ENCODE data around the gene CD7. TPM values are rescaled to one million over a fixed set of nuclear protein-coding genes. Genes with fewer than 3 reads are reported as not detected.

The CD7 gene
- 1.5 TPM for polyA plus RNA-seq (2013, experiment 1 of 2)
- polyA plus RNA-seq (2013, experiment 2 of 2), result 1.5 TPM

- peak within 1 kb of the TSS; percentile 72 for H2BK120ac ChIP-seq (ENCODE audit: low read depth, low read length)
- H4K91ac ChIP-seq (ENCODE audit: low read depth, low read length, poor library complexity), result no peak within 1 kb of the TSS
- no CpG with 5 or more reads among the region's 26 CpGs for WGBS, 2 donors (ENCODE audit: extremely low coverage in 2 of 2, insufficient read length in 2 of 2, insufficient replicate concordance in 1 of 2)
- no peak within 1 kb of the TSS for H4K8ac ChIP-seq (ENCODE audit: low read depth, low read length)
- H3K4me2 ChIP-seq (ENCODE audit: insufficient read depth, low read length, poor library complexity, severe bottlenecking), result peak within 1 kb of the TSS; percentile 25
- peak within 1 kb of the TSS; percentile 59 for H2AFZ ChIP-seq (ENCODE audit: low read length)
- H3K4me3 ChIP-seq (ENCODE audit: low read length in 2 of 2), result peak within 1 kb of the TSS in 1 of 2 donors; percentile 33
- H3K9ac ChIP-seq (ENCODE audit: low read depth, low read length, poor library complexity), result peak within 1 kb of the TSS; percentile 70
- H2AK5ac ChIP-seq (ENCODE audit: low read depth, low read length), result peak within 1 kb of the TSS; percentile 96
- peaks cover 3% of the 10 kb centered on the region for H3K79me1 ChIP-seq (ENCODE audit: low read depth, low read length)
- H3K27me3 ChIP-seq (ENCODE audit: control insufficient read depth in 3 of 3, insufficient read depth in 3 of 3, low read depth in 1 of 3, low read length in 3 of 3), result peaks cover 0 to 36% (median 5%) of the 10 kb centered on the region in 3 experiments
- no peak for DNase-seq (ENCODE audit: low spot score)
- peak within 1 kb of the TSS; percentile 81 for H2BK15ac ChIP-seq (ENCODE audit: low read length)
- no peaks in the 10 kb centered on the region for H3K36me3 ChIP-seq (replicated peaks in 1 of 2; ENCODE audit: control insufficient read depth in 2 of 2, insufficient read depth in 2 of 2, low read length in 2 of 2)
- H3K27ac ChIP-seq (replicated peaks; ENCODE audit: low read length), result peak within 1 kb of the TSS; percentile 10
- H3K14ac ChIP-seq (ENCODE audit: low read length), result peak within 1 kb of the TSS; percentile 21
- H3K4ac ChIP-seq (ENCODE audit: low read length), result peak within 1 kb of the TSS; percentile 95
- peak within 1 kb of the TSS; percentile 90 for H2BK5ac ChIP-seq (ENCODE audit: low read length)
- peak within 1 kb of the TSS; percentile 80 for H3K18ac ChIP-seq (ENCODE audit: low read length)
- H3K4me1 ChIP-seq (ENCODE audit: control insufficient read depth in 2 of 2, insufficient read depth in 1 of 2, low read depth in 1 of 2, low read length in 2 of 2), result peaks cover 11 to 21% of the 10 kb centered on the region in 2 donors
- H3K9me3 ChIP-seq (replicated peaks in 1 of 2; ENCODE audit: control insufficient read depth in 2 of 2, insufficient read depth in 1 of 2, low read depth in 1 of 2, low read length in 2 of 2), result peaks cover 7 to 10% of the 10 kb centered on the region in 2 donors
- H2BK12ac ChIP-seq (ENCODE audit: low read length), result peak within 1 kb of the TSS; percentile 22
- H3K23ac ChIP-seq (ENCODE audit: low read depth, low read length, poor library complexity), result peak within 1 kb of the TSS; percentile 73
These were observed at the start of gene CD7 for GRCh38 chr17:82317394-82318168. TSS of gene CD7 (minus strand) at chr17:82317608. CDS start at chr17:82317495, 113 bp downstream.

GRCh38 chr17:82366749-82367148 is 49.3 kb upstream of the CD7 start:
- Histone ChIP-seq H3K14ac (ENCODE audit: low read length) (no peak overlapping the region), H3K9me3 (replicated peaks in 1 of 2; ENCODE audit: control insufficient read depth in 2 of 2, insufficient read depth in 1 of 2, low read depth in 1 of 2, low read length in 2 of 2) (peaks cover 0 to 3% of the 10 kb centered on the region in 2 donors), H4K91ac (ENCODE audit: low read depth, low read length, poor library complexity) (no peak overlapping the region), H3K27ac (replicated peaks; ENCODE audit: low read length) (no peak overlapping the region), H3K79me1 (ENCODE audit: low read depth, low read length) (peaks cover 2% of the 10 kb centered on the region), H2AFZ (ENCODE audit: low read length) (no peak overlapping the region), H2BK12ac (ENCODE audit: low read length) (no peak overlapping the region), H3K4me2 (ENCODE audit: insufficient read depth, low read length, poor library complexity, severe bottlenecking) (no peak overlapping the region), H3K27me3 (ENCODE audit: control insufficient read depth in 3 of 3, insufficient read depth in 3 of 3, low read depth in 1 of 3, low read length in 3 of 3) (peaks cover 6 to 19% (median 15%) of the 10 kb centered on the region in 3 experiments), H3K23ac (ENCODE audit: low read depth, low read length, poor library complexity) (no peak overlapping the region), H2BK5ac (ENCODE audit: low read length) (no peak overlapping the region), H3K18ac (ENCODE audit: low read length) (no peak overlapping the region), H3K9ac (ENCODE audit: low read depth, low read length, poor library complexity) (no peak overlapping the region), H4K8ac (ENCODE audit: low read depth, low read length) (no peak overlapping the region), H3K4me3 (ENCODE audit: low read length in 2 of 2) (no peak overlapping the region), H2AK5ac (ENCODE audit: low read depth, low read length) (no peak overlapping the region), H3K4ac (ENCODE audit: low read length) (no peak overlapping the region), H2BK120ac (ENCODE audit: low read depth, low read length) (no peak overlapping the region), H3K36me3 (replicated peaks in 1 of 2; ENCODE audit: control insufficient read depth in 2 of 2, insufficient read depth in 2 of 2, low read length in 2 of 2) (no peaks in the 10 kb centered on the region), H3K4me1 (ENCODE audit: control insufficient read depth in 2 of 2, insufficient read depth in 1 of 2, low read depth in 1 of 2, low read length in 2 of 2) (peaks cover 2 to 10% of the 10 kb centered on the region in 2 donors), H2BK15ac (ENCODE audit: low read length) (no peak overlapping the region)
- DNase-seq (ENCODE audit: low spot score), result no peak
- WGBS, 2 donors (ENCODE audit: extremely low coverage in 2 of 2, insufficient read length in 2 of 2, insufficient replicate concordance in 1 of 2), result no CpG with 5 or more reads among the region's 7 CpGs

- H3K79me1 ChIP-seq (ENCODE audit: low read depth, low read length), result no peaks in the 10 kb centered on the region
- H3K4me1 ChIP-seq (ENCODE audit: control insufficient read depth in 2 of 2, insufficient read depth in 1 of 2, low read depth in 1 of 2, low read length in 2 of 2), result peaks cover 0 to 8% of the 10 kb centered on the region in 2 donors
- H4K8ac ChIP-seq (ENCODE audit: low read depth, low read length), result no peak overlapping the region
- peaks cover 0 to 3% of the 10 kb centered on the region in 2 donors for H3K9me3 ChIP-seq (replicated peaks in 1 of 2; ENCODE audit: control insufficient read depth in 2 of 2, insufficient read depth in 1 of 2, low read depth in 1 of 2, low read length in 2 of 2)
- H3K36me3 ChIP-seq (replicated peaks in 1 of 2; ENCODE audit: control insufficient read depth in 2 of 2, insufficient read depth in 2 of 2, low read length in 2 of 2), result no peaks in the 10 kb centered on the region
- H2BK5ac ChIP-seq (ENCODE audit: low read length), result no peak overlapping the region
- H3K4me3 ChIP-seq (ENCODE audit: low read length in 2 of 2), result no peak overlapping the region
- H3K27me3 ChIP-seq (ENCODE audit: control insufficient read depth in 3 of 3, insufficient read depth in 3 of 3, low read depth in 1 of 3, low read length in 3 of 3), result peaks cover 0 to 12% (median 6%) of the 10 kb centered on the region in 3 experiments
- H2AK5ac ChIP-seq (ENCODE audit: low read depth, low read length), result no peak overlapping the region
- no peak overlapping the region for H2AFZ ChIP-seq (ENCODE audit: low read length)
- no peak overlapping the region for H2BK12ac ChIP-seq (ENCODE audit: low read length)
- H2BK120ac ChIP-seq (ENCODE audit: low read depth, low read length), result no peak overlapping the region
- no peak overlapping the region for H3K23ac ChIP-seq (ENCODE audit: low read depth, low read length, poor library complexity)
- DNase-seq (ENCODE audit: low spot score), result no peak
- no peak overlapping the region for H3K27ac ChIP-seq (replicated peaks; ENCODE audit: low read length)
- no peak overlapping the region for H3K9ac ChIP-seq (ENCODE audit: low read depth, low read length, poor library complexity)
- H4K91ac ChIP-seq (ENCODE audit: low read depth, low read length, poor library complexity), result no peak overlapping the region
- no peak overlapping the region for H2BK15ac ChIP-seq (ENCODE audit: low read length)
- H3K14ac ChIP-seq (ENCODE audit: low read length), result no peak overlapping the region
- no peak overlapping the region for H3K4ac ChIP-seq (ENCODE audit: low read length)
- H3K18ac ChIP-seq (ENCODE audit: low read length), result no peak overlapping the region
- H3K4me2 ChIP-seq (ENCODE audit: insufficient read depth, low read length, poor library complexity, severe bottlenecking), result no peak overlapping the region
- no CpG with 5 or more reads among the region's 6 CpGs for WGBS, 2 donors (ENCODE audit: extremely low coverage in 2 of 2, insufficient read length in 2 of 2, insufficient replicate concordance in 1 of 2)
These were observed 48.3 kb upstream of the CD7 start for GRCh38 chr17:82365606-82366295.

All from neuronal stem cell (in vitro differentiated cells).